SU-DHL-6 (cell line): Measurements from ENCODE around the gene TANGO2.

ENCODE experiments used
- H2AFZ ChIP-seq: fragments of 200-600 bp; sonication (generic); 2 replicates; pipeline ENCODE4 v1.6.1; 2014; ENCODE audit warnings: low read depth, mild to moderate bottlenecking, moderate library complexity, mixed read lengths, antibody characterized with exemption, low read length; ENCODE audit not compliant: severe bottlenecking
- H3F3A ChIP-seq: fragments of 200-600 bp; shearing (Covaris generic); 2 replicates; pipeline ENCODE4 v1.6.0; 2016; ENCODE audit warnings: antibody characterized with exemption, mild to moderate bottlenecking; ENCODE audit not compliant: insufficient read depth
- H3K27ac ChIP-seq: fragments of 200-600 bp; sonication (generic); 2 replicates; pipeline ENCODE4 v1.5.1; 2016; ENCODE audit warnings: low read depth, mild to moderate bottlenecking, low read length, moderate library complexity, mixed read lengths
- H3K27me3 ChIP-seq: fragments of 200-600 bp; sonication (generic), shearing (Covaris generic); 2 replicates; pipeline ENCODE4 v1.6.0; 2014; ENCODE audit warnings: mild to moderate bottlenecking, low read length
- H3K36me3 ChIP-seq: fragments of 200-600 bp; sonication (generic); 2 replicates; pipeline ENCODE4 v1.6.1; 2014; ENCODE audit warnings: mild to moderate bottlenecking, low read length, mixed read lengths
- H3K4me2 ChIP-seq: fragments of 300-600, 200-600 bp; shearing (Covaris generic), sonication (generic); 2 replicates; pipeline ENCODE4 v1.6.0; 2014; ENCODE audit warnings: low read length, low read depth, mild to moderate bottlenecking; ENCODE audit not compliant: poor library complexity, severe bottlenecking
- H3K4me3 ChIP-seq: fragments of 200-600 bp; sonication (generic); 2 replicates; pipeline ENCODE4 v1.5.1; 2014; ENCODE audit warnings: antibody characterized with exemption, low read length, mild to moderate bottlenecking, mixed read lengths; ENCODE audit not compliant: insufficient read depth, poor library complexity, severe bottlenecking
- H3K79me2 ChIP-seq: fragments of 200-600 bp; sonication (generic); 2 replicates; pipeline ENCODE4 v1.6.1; 2014; ENCODE audit warnings: mild to moderate bottlenecking, low read length, moderate library complexity; ENCODE audit not compliant: insufficient read depth
- H3K9ac ChIP-seq: fragments of 200-600 bp; sonication (generic); 2 replicates; pipeline ENCODE4 v1.7.0; 2014; ENCODE audit warnings: mild to moderate bottlenecking, low read length
- H3K9me2 ChIP-seq: fragments of 200-600 bp; sonication (generic); replicated peaks from 2 replicates; pipeline ENCODE4 v1.6.1; 2014; ENCODE audit warnings: low read length; ENCODE audit not compliant: insufficient read depth
- H3K9me3 ChIP-seq: fragments of 200-600 bp; sonication (generic); 2 replicates; pipeline ENCODE4 v1.6.1; 2014; ENCODE audit warnings: low read length, mixed read lengths; ENCODE audit not compliant: insufficient read depth
- H4K20me1 ChIP-seq: fragments of 200-600 bp; sonication (generic); 2 replicates; pipeline ENCODE4 v1.6.1; 2014; ENCODE audit warnings: low read depth, mild to moderate bottlenecking, antibody characterized with exemption, low read length, moderate library complexity, mixed read lengths
- EZH2phosphoT487 ChIP-seq: fragments of 200-600 bp; sonication (generic), shearing (Covaris generic); conservative IDR thresholded peaks from 2 replicates; pipeline ENCODE4 v1.6.1; 2018; ENCODE audit warnings: mild to moderate bottlenecking, antibody characterized with exemption, low read length, moderate library complexity, mixed read lengths
- TF ChIP-seq, protein P1 (sequence below): fragments of 200-600 bp; sonication (generic); IDR thresholded peaks from one replicate; pipeline ENCODE4 v1.5.1; 2017; ENCODE audit warnings: antibody characterized with exemption, mild to moderate bottlenecking, low read length, moderate library complexity; ENCODE audit not compliant: insufficient read depth, poor library complexity, severe bottlenecking

The TANGO2 gene

DNA sequence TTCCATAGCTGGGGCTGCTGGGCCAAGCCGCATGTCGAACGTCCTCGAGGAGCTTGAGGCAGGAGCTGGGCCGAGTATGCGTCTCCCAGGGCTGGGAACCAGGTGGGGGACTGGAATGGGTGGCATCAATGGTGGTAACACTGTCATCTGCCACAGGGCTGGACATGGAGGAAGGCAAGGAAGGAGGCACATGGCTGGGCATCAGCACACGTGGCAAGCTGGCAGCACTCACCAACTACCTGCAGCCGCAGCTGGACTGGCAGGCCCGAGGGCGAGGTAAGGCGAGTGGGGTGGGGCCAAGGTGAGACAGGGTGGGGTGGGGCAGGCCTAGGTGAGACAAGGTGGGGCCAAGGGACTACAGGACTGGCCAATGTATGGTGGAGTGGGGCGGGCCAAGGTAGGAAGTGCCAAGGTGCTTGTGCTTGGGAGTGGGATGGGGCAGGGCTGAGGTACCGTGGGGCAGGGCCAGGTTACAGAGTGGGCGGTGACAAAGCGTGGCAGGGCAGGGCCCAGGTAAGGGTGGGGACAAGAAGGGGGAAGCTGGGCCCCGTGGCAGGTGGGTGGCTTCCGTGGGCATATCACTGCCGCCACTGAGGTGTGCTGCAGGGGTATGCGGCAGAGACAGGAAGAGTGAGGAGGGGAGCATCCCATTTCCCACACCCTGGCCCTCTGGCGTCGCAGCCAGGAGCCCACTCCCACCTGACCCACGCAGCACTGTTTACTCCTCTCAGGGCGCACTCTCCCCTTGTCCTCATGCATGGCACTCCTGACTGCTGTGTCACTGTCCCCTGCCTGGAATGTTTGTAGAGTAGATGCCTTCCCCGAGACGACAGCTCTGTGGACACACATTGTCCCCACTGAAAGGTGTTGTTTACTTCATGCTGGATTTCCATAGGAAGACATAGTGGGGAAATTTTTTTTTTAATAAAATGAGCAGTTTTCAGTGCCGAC, 31.7 kb downstream of the TANGO2 start:
- Histone ChIP-seq H3K4me2 (no peak overlapping the region), H3K36me3 (no peaks in the 10 kb centered on the region), H2AFZ (no peak overlapping the region), H3K27ac (no peak overlapping the region), H3K27me3 (no peaks in the 10 kb centered on the region), H3F3A (no peaks in the 10 kb centered on the region), H4K20me1 (no peaks in the 10 kb centered on the region), H3K4me3 (no peak overlapping the region), H3K9ac (no peak overlapping the region), H3K9me2 (no peaks in the 10 kb centered on the region), H3K9me3 (no peaks in the 10 kb centered on the region), H3K79me2 (no peaks in the 10 kb centered on the region)
- no peak for TF ChIP-seq EZH2phosphoT487
- TF ChIP-seq, protein P1, sequence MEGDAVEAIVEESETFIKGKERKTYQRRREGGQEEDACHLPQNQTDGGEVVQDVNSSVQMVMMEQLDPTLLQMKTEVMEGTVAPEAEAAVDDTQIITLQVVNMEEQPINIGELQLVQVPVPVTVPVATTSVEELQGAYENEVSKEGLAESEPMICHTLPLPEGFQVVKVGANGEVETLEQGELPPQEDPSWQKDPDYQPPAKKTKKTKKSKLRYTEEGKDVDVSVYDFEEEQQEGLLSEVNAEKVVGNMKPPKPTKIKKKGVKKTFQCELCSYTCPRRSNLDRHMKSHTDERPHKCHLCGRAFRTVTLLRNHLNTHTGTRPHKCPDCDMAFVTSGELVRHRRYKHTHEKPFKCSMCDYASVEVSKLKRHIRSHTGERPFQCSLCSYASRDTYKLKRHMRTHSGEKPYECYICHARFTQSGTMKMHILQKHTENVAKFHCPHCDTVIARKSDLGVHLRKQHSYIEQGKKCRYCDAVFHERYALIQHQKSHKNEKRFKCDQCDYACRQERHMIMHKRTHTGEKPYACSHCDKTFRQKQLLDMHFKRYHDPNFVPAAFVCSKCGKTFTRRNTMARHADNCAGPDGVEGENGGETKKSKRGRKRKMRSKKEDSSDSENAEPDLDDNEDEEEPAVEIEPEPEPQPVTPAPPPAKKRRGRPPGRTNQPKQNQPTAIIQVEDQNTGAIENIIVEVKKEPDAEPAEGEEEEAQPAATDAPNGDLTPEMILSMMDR, result no peak

DNA sequence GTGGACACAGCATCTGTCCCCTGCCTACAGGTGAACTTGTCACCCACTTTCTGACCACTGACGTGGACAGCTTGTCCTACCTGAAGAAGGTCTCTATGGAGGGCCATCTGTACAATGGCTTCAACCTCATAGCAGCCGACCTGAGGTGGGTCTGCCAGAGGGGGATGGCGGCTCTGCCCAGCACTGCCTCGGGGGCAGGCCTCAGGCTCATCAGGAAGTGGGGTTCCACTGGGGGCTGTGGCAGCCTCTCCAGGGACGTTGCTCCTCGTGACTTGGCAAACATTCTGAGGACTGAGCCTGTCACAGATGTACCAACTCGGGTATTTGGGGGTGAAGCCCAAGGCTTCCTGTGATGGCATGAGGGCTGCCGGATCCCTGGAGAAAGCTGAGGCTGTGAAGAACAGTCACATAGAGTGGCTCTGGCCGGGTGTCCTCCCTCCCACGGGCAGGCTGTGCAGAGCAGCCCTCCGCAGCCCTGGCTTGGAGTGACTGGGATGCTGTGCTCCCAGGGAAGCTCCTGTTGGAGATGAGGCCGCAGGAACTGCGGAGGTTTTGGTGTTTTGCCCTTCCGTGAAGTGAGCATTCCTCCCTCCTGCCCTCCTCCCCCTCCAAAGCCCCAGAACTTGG, 32.6 kb downstream of the TANGO2 start:
- H3K4me2 ChIP-seq, result no peak overlapping the region
- no peaks in the 10 kb centered on the region for H3F3A ChIP-seq
- H3K36me3 ChIP-seq, result no peaks in the 10 kb centered on the region
- no peaks in the 10 kb centered on the region for H3K27me3 ChIP-seq
- H3K4me3 ChIP-seq, result no peak overlapping the region
- H3K9ac ChIP-seq, result no peak overlapping the region
- no peaks in the 10 kb centered on the region for H3K9me2 ChIP-seq
- TF ChIP-seq EZH2phosphoT487, result no peak
- TF ChIP-seq, protein P1, result no peak
- H3K79me2 ChIP-seq, result no peaks in the 10 kb centered on the region
- H3K27ac ChIP-seq, result no peak overlapping the region
- H2AFZ ChIP-seq, result no peak overlapping the region
- no peaks in the 10 kb centered on the region for H3K9me3 ChIP-seq
- no peaks in the 10 kb centered on the region for H4K20me1 ChIP-seq

DNA sequence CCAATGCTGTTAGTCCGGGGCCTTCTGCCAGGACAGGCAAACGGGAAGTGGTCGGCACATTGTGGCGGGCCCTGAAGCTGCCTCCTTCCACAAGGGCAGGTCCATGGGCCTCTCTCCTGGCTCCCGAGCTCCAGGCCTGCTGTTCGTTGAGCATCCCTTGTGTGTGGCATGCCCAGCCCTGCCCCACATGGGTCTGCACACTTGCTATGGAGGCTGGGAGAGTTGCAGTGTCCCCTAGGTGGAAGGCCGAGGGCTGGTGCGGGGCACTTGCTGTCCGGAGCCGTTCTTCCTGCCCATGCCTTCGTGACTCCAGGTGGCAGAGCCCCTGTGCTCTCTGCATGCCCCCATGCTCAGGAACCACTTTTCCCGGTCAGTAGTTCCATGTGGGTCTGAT, 33.1 kb downstream of the TANGO2 start:
- TF ChIP-seq, protein P1, result no peak
- TF ChIP-seq EZH2phosphoT487, result no peak
- Histone ChIP-seq H2AFZ (no peak overlapping the region), H3K36me3 (no peaks in the 10 kb centered on the region), H3K79me2 (no peaks in the 10 kb centered on the region), H3K4me3 (no peak overlapping the region), H4K20me1 (no peaks in the 10 kb centered on the region), H3F3A (no peaks in the 10 kb centered on the region), H3K27ac (no peak overlapping the region), H3K4me2 (no peak overlapping the region), H3K27me3 (no peaks in the 10 kb centered on the region), H3K9me2 (no peaks in the 10 kb centered on the region), H3K9me3 (no peaks in the 10 kb centered on the region), H3K9ac (no peak overlapping the region)
